K562 (cell line): ENCODE data around the gene POLR1B. TPM values are rescaled to one million over a fixed set of nuclear protein-coding genes. Genes with fewer than 3 reads are reported as not detected.
A peak's percentile ranks its signal among the peaks of the same experiment; 100 is the strongest.

Source experiments
- ATAC-seq: fragments of 200-7000 bp; cut with Tn5 transposase; 3 replicates; pipeline ENCODE4 v1.9.1; 2020; ENCODE audit warnings: moderate library complexity
- BruUV-seq: library from RNA; stranded (reverse); fragments of 400-500 nt; replicated peaks from 2 replicates; lab custom pipeline; 2021; lab: Mats Ljungman, UMichigan
- CTCF ChIA-PET: fragments of 300-600 bp; formaldehyde crosslinking; extraction: SDS; loops from one replicate; lab custom pipeline; 2021; ENCODE audit warnings: low intra/inter-chr PET ratio; lab: Yijun Ruan, JAX
- POLR2A ChIA-PET: fragments of 300-600, 350-650 bp; sonication (Branson Sonifier 250); formaldehyde crosslinking; extraction: SDS; loops from one replicate; lab custom pipeline; 2021; ENCODE audit warnings: antibody characterized with exemption, inconsistent platforms; lab: Yijun Ruan, JAX
- DNase-seq, 4 experiments: peaks; one replicate each; pipeline versions ENCODE4 v3.0.0 to v3.0.0-alpha.2; 2011 to 2018; ENCODE audit warnings: low spot score in 3 of 4, mixed read lengths in 3 of 4; ENCODE audit errors: extremely low read depth in 1 of 4
- FAIRE-seq: peaks from 2 replicates; lab custom pipeline; 2011; peaks lifted over from hg19 to GRCh38; lab: Jason Lieb, UNC
- H2AFZ ChIP-seq: 2 replicates; pipeline ENCODE4 v1.6.0; 2011; ENCODE audit warnings: low read depth, low read length, control low read depth, inconsistent platforms
- H3K27ac ChIP-seq: fragments of 200-600 bp; 3 replicates; pipeline ENCODE4 v1.8.0; 2011; ENCODE audit warnings: low read depth, mild to moderate bottlenecking, control low read depth, inconsistent platforms, low read length, moderate library complexity, mixed read lengths; ENCODE audit errors: extremely low read depth
- H3K27me3 ChIP-seq, 2 experiments: fragments of 300-600 bp in 1 of 2; 2 replicates in 1 of 2; 3 replicates in 1 of 2; pipeline versions ENCODE4 v1.6.0 to v1.8.0; 2011; ENCODE audit warnings: inconsistent platforms in 2 of 2, low read length in 2 of 2, mild to moderate bottlenecking in 1 of 2, mixed read lengths in 1 of 2, moderate library complexity in 1 of 2; ENCODE audit not compliant: control insufficient read depth in 2 of 2, insufficient read depth in 2 of 2
- H3K36me3 ChIP-seq: fragments of 300-600 bp; 3 replicates; pipeline ENCODE4 v1.8.0; 2011; ENCODE audit warnings: mild to moderate bottlenecking, low read length, inconsistent platforms; ENCODE audit not compliant: control insufficient read depth, insufficient read depth
- H3K4me1 ChIP-seq, 2 experiments: fragments of 200-600 bp in 1 of 2; replicated peaks in 1 of 2; 2 replicates in 1 of 2; 3 replicates in 1 of 2; pipeline versions ENCODE4 v1.5.1 to v1.8.0; 2011; ENCODE audit warnings: inconsistent platforms in 2 of 2, low read length in 2 of 2, mild to moderate bottlenecking in 1 of 2, mixed read lengths in 1 of 2, moderate library complexity in 1 of 2; ENCODE audit not compliant: control insufficient read depth in 2 of 2, insufficient read depth in 2 of 2
- H3K4me2 ChIP-seq: 2 replicates; pipeline ENCODE4 v1.6.1; 2011; ENCODE audit warnings: low read length, control low read depth, inconsistent platforms, mixed read lengths; ENCODE audit not compliant: insufficient read depth
- H3K4me3 ChIP-seq: fragments of 200-600 bp; sonication (generic), shearing (Covaris generic); 2 replicates; pipeline ENCODE4 v1.5.1; 2016; ENCODE audit warnings: control low read depth, inconsistent platforms
- H3K79me2 ChIP-seq: fragments of 200-600 bp; 3 replicates; pipeline ENCODE4 v1.8.0; 2011; ENCODE audit warnings: low read length, inconsistent platforms; ENCODE audit not compliant: control insufficient read depth, insufficient read depth
- H3K9ac ChIP-seq, 2 experiments: 2 replicates each; pipeline versions ENCODE4 v1.6.0 to v1.6.1; 2011; ENCODE audit warnings: low read depth in 2 of 2, low read length in 2 of 2, control low read depth in 1 of 2, inconsistent platforms in 1 of 2, mild to moderate bottlenecking in 1 of 2, mixed read lengths in 1 of 2; ENCODE audit not compliant: insufficient read depth in 1 of 2
- H3K9me1 ChIP-seq: one replicate; pipeline ENCODE4 v1.6.0; 2011; ENCODE audit warnings: inconsistent platforms, mild to moderate bottlenecking, low read length, moderate library complexity; ENCODE audit not compliant: control insufficient read depth, insufficient read depth
- H3K9me3 ChIP-seq: replicated peaks from 2 replicates; pipeline ENCODE4 v1.5.1; 2011; ENCODE audit warnings: low read depth, low read length, inconsistent platforms; ENCODE audit not compliant: control insufficient read depth, insufficient read depth
- H4K20me1 ChIP-seq: replicated peaks from 2 replicates; pipeline ENCODE4 v1.6.1; 2011; ENCODE audit warnings: low read length, inconsistent platforms, mixed read lengths; ENCODE audit not compliant: control insufficient read depth, insufficient read depth
- BCL6 ChIP-seq: fragments of 250-450 bp; sonication (Bioruptor Pico); IDR thresholded peaks from 2 replicates; pipeline ENCODE4 v1.4.0; 2020
- CHD4 ChIP-seq: fragments of 200-600 bp; sonication (generic); IDR thresholded peaks from 3 replicates; pipeline ENCODE4 v1.6.1; 2012; ENCODE audit warnings: low read depth, mild to moderate bottlenecking, mixed read lengths, low read length, inconsistent platforms; ENCODE audit not compliant: insufficient read depth, insufficient replicate concordance, poor library complexity, severe bottlenecking
- ETS1 ChIP-seq: conservative IDR thresholded peaks from 2 replicates; pipeline ENCODE4 v1.6.1; 2011; ENCODE audit warnings: low read depth, mild to moderate bottlenecking, low read length; ENCODE audit not compliant: control insufficient read depth
- EWSR1 ChIP-seq: fragments of 450-650 bp; IDR thresholded peaks from 2 replicates; pipeline ENCODE4 v1.6.1; 2018; ENCODE audit warnings: borderline replicate concordance, mild to moderate bottlenecking, low read depth, moderate library complexity; ENCODE audit not compliant: partially characterized antibody
- FOXA1 ChIP-seq: fragments of 450-650 bp; IDR thresholded peaks from 2 replicates; pipeline ENCODE4 v1.6.1; 2016; ENCODE audit warnings: mild to moderate bottlenecking, borderline replicate concordance
- MNT ChIP-seq, 2 experiments: fragments of 450-650 bp; conservative IDR thresholded peaks; 2 replicates each; pipeline ENCODE4 v1.6.1; 2017; ENCODE audit warnings: mild to moderate bottlenecking in 2 of 2, moderate library complexity in 2 of 2
- ZNF239 ChIP-seq: fragments of 250-450 bp; sonication (Bioruptor Pico); IDR thresholded peaks from 2 replicates; pipeline ENCODE4 v1.4.0; 2020; ENCODE audit warnings: mild to moderate bottlenecking
- WGBS: fragments of 100-300 bp; shearing (Covaris generic); methylation state at CpG from one replicate; pipeline ENCODE4 v1.1.6; 2016; ENCODE audit warnings: low coverage, mixed read lengths; ENCODE audit not compliant: insufficient coverage; ENCODE audit errors: missing lambda C conversion rate; 5-methylcytosine and 5-hydroxymethylcytosine counted together
- in situ Hi-C: fragments of 300-500 bp; cut with MboI; formaldehyde crosslinking; loops from 4 replicates; pipeline ENCODE4 v1.15.0; 2018; ENCODE audit warnings: inconsistent platforms, mixed read lengths
- intact Hi-C: fragments of 100-400 bp; cut with micrococcal nuclease; formaldehyde crosslinking; loops from 2 replicates; pipeline ENCODE4 v1.14.2; 2022
- polyA plus RNA-seq, 8 experiments: library from polyadenylated mRNA; depleted of rRNA in 4 of 8; stranded (reverse) in 5 of 8; unstranded in 3 of 8; fragments of >200 nt; fragmentation: Nextera tagmentation in 2 of 8; fragmentation: Illumina TruSeq in 1 of 8; extraction: Ambion mirVana in 2 of 8; extraction: Trizol in 1 of 8; gene quantifications; 2 replicates each; pipeline versions ENCODE4 v1.2.1 to v1.2.3, GENCODE V29; 2011 to 2014; ENCODE audit warnings: inconsistent platforms in 1 of 8, missing spikeins in 1 of 8
- total RNA-seq, 7 experiments: library from RNA; depleted of rRNA in 6 of 7; stranded (reverse); fragments of >200 nt in 6 of 7; fragmentation: Illumina TruSeq in 2 of 7; extraction: Trizol in 2 of 7; gene quantifications; 2 replicates each; pipeline versions ENCODE4 v1.2.1 to v1.2.3, GENCODE V29; 2011 to 2021; ENCODE audit warnings: low replicate concordance in 1 of 7
- TF ChIP-seq, protein P1 (sequence below): sonication (generic); formaldehyde crosslinking; IDR thresholded peaks from 2 replicates; pipeline ENCODE4 v1.8.0; 2022; ENCODE audit warnings: mild to moderate bottlenecking, low read depth, missing genetic modification reagents
- TF ChIP-seq, protein P2 (sequence below): IDR thresholded peaks from 3 replicates; pipeline ENCODE4 v1.6.1; 2011; ENCODE audit warnings: borderline replicate concordance, mild to moderate bottlenecking, moderate library complexity; ENCODE audit not compliant: insufficient read length; ENCODE audit errors: extremely low read depth

Gene POLR1B
- total and polyA plus RNA-seq, 9 of the 15 experiments (the other 6 are each of a cell fraction or from before 2014, with no cell fraction given): 19.8 to 55.1 (median 40.2) TPM

GRCh38 chr2:112606547-112606946 lies 64.3 kb downstream of the POLR1B start (continued):
- TF ChIP-seq, protein P1, sequence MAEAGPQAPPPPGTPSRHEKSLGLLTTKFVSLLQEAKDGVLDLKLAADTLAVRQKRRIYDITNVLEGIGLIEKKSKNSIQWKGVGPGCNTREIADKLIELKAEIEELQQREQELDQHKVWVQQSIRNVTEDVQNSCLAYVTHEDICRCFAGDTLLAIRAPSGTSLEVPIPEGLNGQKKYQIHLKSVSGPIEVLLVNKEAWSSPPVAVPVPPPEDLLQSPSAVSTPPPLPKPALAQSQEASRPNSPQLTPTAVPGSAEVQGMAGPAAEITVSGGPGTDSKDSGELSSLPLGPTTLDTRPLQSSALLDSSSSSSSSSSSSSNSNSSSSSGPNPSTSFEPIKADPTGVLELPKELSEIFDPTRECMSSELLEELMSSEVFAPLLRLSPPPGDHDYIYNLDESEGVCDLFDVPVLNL (CRISPR knock-in tag): no peak
- no peak for TF ChIP-seq ETS1

GRCh38 chr2:112607680-112608438 lies 65.6 kb downstream of the POLR1B start:
- ChIA-PET POLR2A (no interaction called here), CTCF (no interaction called here)
- no TSS peak for BruUV-seq
- H4K20me1 ChIP-seq: no peaks in the 10 kb centered on the region
- no peaks in the 10 kb centered on the region for H3K27me3 ChIP-seq
- intact Hi-C loops: no loop called here
- in situ Hi-C loops: loop anchor here (25.0 kb wide), 1 partner anchor 279 kb away; no protein-coding TSS in a partner anchor
- no peaks in the 10 kb centered on the region; a peak in 1 of 5 replicates for H3K4me1 ChIP-seq
- H3K27ac ChIP-seq: no peak overlapping the region
- DNase-seq (no peak), FAIRE-seq (no peak), ATAC-seq (no peak)
- no peaks in the 10 kb centered on the region for H3K36me3 ChIP-seq
- H3K9ac ChIP-seq: no peak overlapping the region
- H3K4me3 ChIP-seq: no peak overlapping the region
- H3K9me3 ChIP-seq: no peaks in the 10 kb centered on the region
- no peaks in the 10 kb centered on the region for H3K79me2 ChIP-seq
- H2AFZ ChIP-seq: no peak overlapping the region
- no peaks in the 10 kb centered on the region for H3K9me1 ChIP-seq
- WGBS: 37% methylated on average over 8 of the region's 8 CpGs
- H3K4me2 ChIP-seq: no peak overlapping the region
- TF ChIP-seq CHD4 (no peak), ZNF239 (peak; percentile 58; the same call in 1 of the 2 replicates), EWSR1 (no peak), MNT (conservative IDR thresholded peaks at IDR 0.05) (no peak), BCL6 (CRISPR knock-in tag) (0 out of 2 replicates have a peak, but pooled peaks have one; percentile 48), FOXA1 (no peak)
- TF ChIP-seq, protein P2, sequence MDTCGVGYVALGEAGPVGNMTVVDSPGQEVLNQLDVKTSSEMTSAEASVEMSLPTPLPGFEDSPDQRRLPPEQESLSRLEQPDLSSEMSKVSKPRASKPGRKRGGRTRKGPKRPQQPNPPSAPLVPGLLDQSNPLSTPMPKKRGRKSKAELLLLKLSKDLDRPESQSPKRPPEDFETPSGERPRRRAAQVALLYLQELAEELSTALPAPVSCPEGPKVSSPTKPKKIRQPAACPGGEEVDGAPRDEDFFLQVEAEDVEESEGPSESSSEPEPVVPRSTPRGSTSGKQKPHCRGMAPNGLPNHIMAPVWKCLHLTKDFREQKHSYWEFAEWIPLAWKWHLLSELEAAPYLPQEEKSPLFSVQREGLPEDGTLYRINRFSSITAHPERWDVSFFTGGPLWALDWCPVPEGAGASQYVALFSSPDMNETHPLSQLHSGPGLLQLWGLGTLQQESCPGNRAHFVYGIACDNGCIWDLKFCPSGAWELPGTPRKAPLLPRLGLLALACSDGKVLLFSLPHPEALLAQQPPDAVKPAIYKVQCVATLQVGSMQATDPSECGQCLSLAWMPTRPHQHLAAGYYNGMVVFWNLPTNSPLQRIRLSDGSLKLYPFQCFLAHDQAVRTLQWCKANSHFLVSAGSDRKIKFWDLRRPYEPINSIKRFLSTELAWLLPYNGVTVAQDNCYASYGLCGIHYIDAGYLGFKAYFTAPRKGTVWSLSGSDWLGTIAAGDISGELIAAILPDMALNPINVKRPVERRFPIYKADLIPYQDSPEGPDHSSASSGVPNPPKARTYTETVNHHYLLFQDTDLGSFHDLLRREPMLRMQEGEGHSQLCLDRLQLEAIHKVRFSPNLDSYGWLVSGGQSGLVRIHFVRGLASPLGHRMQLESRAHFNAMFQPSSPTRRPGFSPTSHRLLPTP: no peak
